ENCODE data around the gene PDYN.

Gene PDYN

DNA sequence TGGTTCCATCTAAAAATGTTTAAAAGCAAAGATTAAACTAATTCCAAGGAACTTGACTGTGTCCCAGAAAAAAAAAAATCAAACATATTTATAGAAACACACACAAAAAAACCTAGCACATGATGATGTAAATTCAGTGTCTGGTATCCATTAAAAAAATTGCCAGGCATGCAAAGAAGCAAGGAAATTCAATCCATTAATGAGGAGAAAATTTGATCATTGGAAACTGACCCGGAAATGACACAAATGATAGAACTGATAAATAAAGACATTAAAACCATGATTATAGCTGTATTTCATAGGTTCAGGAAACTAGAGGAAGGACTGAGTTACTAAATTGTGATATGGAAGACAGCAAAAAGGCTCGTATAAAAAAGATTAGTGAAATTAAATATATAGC, 34.7 kb downstream of the PDYN start:
- Histone ChIP-seq H3K27me3 (peaks cover 0 to 44% of the 10 kb centered on the region in 2 donors), H3K4me1 (no peaks in the 10 kb centered on the region), H3K27ac (no peak overlapping the region), H3K36me3 (no peaks in the 10 kb centered on the region), H3K9me3 (no peaks in the 10 kb centered on the region), H3K4me3 (no peak overlapping the region)
- TF ChIP-seq, protein P1, sequence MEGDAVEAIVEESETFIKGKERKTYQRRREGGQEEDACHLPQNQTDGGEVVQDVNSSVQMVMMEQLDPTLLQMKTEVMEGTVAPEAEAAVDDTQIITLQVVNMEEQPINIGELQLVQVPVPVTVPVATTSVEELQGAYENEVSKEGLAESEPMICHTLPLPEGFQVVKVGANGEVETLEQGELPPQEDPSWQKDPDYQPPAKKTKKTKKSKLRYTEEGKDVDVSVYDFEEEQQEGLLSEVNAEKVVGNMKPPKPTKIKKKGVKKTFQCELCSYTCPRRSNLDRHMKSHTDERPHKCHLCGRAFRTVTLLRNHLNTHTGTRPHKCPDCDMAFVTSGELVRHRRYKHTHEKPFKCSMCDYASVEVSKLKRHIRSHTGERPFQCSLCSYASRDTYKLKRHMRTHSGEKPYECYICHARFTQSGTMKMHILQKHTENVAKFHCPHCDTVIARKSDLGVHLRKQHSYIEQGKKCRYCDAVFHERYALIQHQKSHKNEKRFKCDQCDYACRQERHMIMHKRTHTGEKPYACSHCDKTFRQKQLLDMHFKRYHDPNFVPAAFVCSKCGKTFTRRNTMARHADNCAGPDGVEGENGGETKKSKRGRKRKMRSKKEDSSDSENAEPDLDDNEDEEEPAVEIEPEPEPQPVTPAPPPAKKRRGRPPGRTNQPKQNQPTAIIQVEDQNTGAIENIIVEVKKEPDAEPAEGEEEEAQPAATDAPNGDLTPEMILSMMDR (IDR thresholded peaks at IDR 0.05) = no peak
- intact Hi-C loops (cut with DNase I; ENCODE audit: low total_unique reads) = no loop called here
- DNase-seq = no peak

DNA sequence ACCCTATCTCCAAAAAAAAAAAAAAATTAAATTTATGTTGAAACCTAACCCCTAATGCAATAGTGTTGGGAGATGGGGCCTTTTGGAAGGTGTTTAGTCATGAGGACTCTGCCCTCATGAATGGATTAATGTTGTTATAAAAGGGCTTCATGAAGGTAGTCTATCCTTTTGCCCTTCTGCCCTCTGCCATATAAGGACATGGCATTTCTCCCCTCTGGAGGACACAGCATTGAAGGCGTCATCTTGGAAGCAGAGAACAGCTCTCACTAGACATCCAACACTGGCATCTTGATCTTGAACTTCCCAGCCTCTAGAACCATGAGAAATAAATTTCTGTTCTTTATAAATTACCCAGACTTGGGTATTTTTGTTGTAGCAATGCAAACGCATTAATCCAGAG, 35.4 kb downstream of the PDYN start:
- H3K27me3 ChIP-seq = peaks cover 0 to 40% of the 10 kb centered on the region in 2 donors
- intact Hi-C loops (cut with DNase I; ENCODE audit: low total_unique reads) = no loop called here
- no peaks in the 10 kb centered on the region for H3K9me3 ChIP-seq
- no peak overlapping the region for H3K4me3 ChIP-seq
- H3K4me1 ChIP-seq = no peaks in the 10 kb centered on the region
- DNase-seq = no peak
- no peaks in the 10 kb centered on the region for H3K36me3 ChIP-seq
- TF ChIP-seq, protein P1 (IDR thresholded peaks at IDR 0.05) = no peak
- no peak overlapping the region for H3K27ac ChIP-seq

DNA sequence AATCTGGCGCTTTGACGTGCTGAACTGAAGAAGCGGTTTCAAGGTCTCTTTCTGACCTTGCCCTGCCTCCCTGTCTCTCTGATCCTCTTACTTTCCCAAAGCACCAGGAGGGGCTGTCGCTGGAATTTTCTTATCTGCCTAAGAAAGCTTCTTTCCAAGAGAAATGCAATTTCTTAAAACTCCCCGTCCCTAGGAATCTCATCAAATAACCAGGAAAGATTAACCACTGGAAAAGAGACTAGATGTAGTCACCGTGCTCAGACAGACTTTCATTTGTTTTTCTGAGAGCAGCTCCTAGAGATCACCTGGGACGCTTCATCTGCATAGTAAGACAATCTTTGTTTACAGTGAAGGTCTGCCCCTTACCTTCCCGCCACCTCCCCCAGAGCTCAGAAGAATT, 38.6 kb downstream of the PDYN start:
- H3K27me3 ChIP-seq = peaks cover 0 to 26% of the 10 kb centered on the region in 2 donors
- intact Hi-C loops (cut with DNase I; ENCODE audit: low total_unique reads) = no loop called here
- no peaks in the 10 kb centered on the region for H3K4me1 ChIP-seq
- no peak for DNase-seq
- no peak overlapping the region for H3K4me3 ChIP-seq
- TF ChIP-seq, protein P1 (IDR thresholded peaks at IDR 0.05) = no peak
- no peaks in the 10 kb centered on the region for H3K36me3 ChIP-seq
- H3K27ac ChIP-seq = no peak overlapping the region
- no peaks in the 10 kb centered on the region for H3K9me3 ChIP-seq

DNA sequence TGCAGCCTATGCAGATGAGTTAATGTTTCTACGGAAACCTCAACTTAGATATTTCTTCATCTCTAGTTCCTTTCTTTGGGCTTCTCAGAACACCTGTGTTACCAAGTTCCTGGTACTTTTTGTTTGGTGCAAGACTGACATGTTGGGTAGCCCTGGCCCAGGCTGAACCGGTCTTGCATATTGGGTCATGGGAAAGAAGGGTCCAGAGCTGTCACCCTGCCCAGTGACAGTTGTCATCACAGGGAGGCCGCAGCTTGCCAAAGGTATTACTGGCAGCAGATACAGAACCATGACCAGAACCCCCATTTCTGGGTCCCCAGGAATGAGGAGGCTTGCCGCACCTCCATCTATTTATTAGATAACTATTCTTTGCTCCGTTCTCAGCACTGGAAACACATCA, 40.2 kb downstream of the PDYN start:
- TF ChIP-seq, protein P1 (IDR thresholded peaks at IDR 0.05) = no peak
- intact Hi-C loops (cut with DNase I; ENCODE audit: low total_unique reads) = no loop called here
- no peak for DNase-seq
- Histone ChIP-seq H3K36me3 (no peaks in the 10 kb centered on the region), H3K27me3 (peaks cover 0 to 25% of the 10 kb centered on the region in 2 donors), H3K27ac (no peak overlapping the region), H3K4me3 (no peak overlapping the region), H3K4me1 (peaks cover 0 to 6% (median 0%) of the 10 kb centered on the region in 4 donors), H3K9me3 (no peaks in the 10 kb centered on the region)

DNA sequence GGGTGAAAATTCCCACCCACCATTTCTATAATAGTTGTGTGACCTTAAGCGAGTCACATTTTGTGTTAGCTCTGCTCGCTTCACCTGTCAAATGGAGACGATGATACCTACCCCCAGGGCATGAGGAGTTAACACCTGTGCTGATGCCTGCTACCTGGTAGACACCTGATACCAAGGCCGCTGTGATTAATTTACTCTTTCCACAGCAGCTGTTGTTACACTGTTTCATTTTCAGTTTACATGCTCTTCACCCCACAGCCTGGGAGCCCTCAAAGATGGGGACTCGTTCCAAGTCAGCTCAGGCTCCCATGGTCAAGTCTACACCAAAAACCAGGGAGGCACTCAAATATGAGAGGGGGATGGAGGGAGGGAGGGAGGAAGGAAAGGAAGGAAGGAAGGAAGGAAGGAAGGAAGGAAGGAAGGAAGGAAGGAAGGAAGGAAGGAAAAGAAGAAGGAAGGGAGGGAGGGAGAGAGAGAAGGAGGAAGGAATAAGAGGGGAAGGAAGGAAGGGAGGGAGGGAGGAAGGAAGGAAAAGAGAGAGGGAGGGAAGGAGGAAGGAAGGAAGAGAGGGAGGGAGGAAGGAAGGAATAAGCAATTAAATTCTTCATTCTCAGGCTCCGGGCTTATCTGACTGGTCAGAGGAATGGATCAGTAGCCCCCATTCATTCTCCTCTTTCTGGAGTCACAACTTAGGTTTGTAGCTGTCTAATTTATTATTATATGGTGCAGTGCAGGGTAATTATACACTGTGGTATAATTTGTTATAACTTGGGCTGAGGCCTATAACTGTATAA, 40.9 kb downstream of the PDYN start:
- Histone ChIP-seq H3K27me3 (peaks cover 0 to 18% of the 10 kb centered on the region in 2 donors), H3K4me1 (peaks cover 0 to 6% (median 0%) of the 10 kb centered on the region in 4 donors), H3K9me3 (no peaks in the 10 kb centered on the region), H3K36me3 (no peaks in the 10 kb centered on the region), H3K4me3 (no peak overlapping the region), H3K27ac (no peak overlapping the region)
- intact Hi-C loops (cut with DNase I; ENCODE audit: low total_unique reads) = no loop called here
- no peak for DNase-seq
- TF ChIP-seq, protein P1 (IDR thresholded peaks at IDR 0.05) = no peak
